Measurements from ENCODE around the gene MUC13.

Gene MUC13

DNA sequence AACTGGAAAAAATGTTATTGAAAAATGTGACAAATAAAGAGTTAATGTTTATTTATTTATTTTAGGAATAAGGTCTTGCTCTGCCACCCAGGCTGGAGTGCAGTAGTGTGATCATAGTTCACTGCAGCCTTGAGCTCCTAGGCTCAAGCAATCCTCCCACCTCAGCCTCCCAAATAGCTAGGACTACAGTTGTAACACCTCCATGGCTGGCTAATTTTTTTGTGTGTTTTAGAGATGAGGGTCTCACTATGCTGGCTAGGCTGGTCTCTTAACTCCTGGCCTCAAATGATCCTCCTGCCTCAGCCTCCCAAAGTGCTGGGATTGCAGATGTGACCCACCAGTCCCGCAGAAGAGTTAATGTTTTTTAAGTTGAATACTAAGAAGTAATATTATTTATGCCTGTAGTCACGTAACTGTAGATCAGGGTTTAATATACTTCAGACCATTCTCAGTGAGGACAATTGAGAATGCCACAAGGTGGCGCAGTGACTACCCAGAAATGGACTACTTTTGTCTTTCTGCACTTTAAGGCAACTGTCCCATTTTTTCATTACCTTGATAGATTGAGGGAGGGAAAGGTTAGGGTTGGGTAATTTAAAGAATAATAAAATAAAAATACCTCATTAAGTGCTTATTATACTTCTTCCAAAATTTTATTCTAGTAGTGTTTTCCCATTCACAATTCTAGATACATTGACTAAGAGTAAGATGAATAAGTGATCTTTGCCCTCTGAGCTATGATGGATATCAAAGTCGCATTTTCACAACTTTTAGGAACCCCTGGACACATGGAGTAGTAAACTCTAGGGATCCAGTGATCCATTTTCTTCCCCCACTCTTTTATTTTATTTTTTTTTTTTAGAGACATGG is 6.0 kb downstream of the MUC13 start:
- H3K27me3 ChIP-seq (ENCODE audit: insufficient read depth, low read depth) = peaks cover 55% of the 10 kb centered on the region
- H3K79me2 ChIP-seq (ENCODE audit: insufficient read depth, low read depth) = no peaks in the 10 kb centered on the region
- no peak overlapping the region for H3K4me3 ChIP-seq (IDR thresholded peaks at IDR 0.05; ENCODE audit: insufficient read depth, low read depth, low read length)
- peak overlapping the region; percentile 27 for H3K4me2 ChIP-seq
- H3K9ac ChIP-seq = no peak overlapping the region
- H3K27ac ChIP-seq = no peak overlapping the region
- H3K36me3 ChIP-seq (ENCODE audit: insufficient read depth) = no peaks in the 10 kb centered on the region
- H4K20me1 ChIP-seq (ENCODE audit: insufficient read depth) = no peaks in the 10 kb centered on the region
- no peak overlapping the region for H2AFZ ChIP-seq (ENCODE audit: low read depth)
- TF ChIP-seq, protein P1, sequence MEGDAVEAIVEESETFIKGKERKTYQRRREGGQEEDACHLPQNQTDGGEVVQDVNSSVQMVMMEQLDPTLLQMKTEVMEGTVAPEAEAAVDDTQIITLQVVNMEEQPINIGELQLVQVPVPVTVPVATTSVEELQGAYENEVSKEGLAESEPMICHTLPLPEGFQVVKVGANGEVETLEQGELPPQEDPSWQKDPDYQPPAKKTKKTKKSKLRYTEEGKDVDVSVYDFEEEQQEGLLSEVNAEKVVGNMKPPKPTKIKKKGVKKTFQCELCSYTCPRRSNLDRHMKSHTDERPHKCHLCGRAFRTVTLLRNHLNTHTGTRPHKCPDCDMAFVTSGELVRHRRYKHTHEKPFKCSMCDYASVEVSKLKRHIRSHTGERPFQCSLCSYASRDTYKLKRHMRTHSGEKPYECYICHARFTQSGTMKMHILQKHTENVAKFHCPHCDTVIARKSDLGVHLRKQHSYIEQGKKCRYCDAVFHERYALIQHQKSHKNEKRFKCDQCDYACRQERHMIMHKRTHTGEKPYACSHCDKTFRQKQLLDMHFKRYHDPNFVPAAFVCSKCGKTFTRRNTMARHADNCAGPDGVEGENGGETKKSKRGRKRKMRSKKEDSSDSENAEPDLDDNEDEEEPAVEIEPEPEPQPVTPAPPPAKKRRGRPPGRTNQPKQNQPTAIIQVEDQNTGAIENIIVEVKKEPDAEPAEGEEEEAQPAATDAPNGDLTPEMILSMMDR (conservative IDR thresholded peaks at IDR 0.05; ENCODE audit: low read depth, low read length) = peak; percentile 87
- H3K4me1 ChIP-seq (ENCODE audit: low read depth, poor library complexity, severe bottlenecking) = peaks cover 24% of the 10 kb centered on the region

DNA sequence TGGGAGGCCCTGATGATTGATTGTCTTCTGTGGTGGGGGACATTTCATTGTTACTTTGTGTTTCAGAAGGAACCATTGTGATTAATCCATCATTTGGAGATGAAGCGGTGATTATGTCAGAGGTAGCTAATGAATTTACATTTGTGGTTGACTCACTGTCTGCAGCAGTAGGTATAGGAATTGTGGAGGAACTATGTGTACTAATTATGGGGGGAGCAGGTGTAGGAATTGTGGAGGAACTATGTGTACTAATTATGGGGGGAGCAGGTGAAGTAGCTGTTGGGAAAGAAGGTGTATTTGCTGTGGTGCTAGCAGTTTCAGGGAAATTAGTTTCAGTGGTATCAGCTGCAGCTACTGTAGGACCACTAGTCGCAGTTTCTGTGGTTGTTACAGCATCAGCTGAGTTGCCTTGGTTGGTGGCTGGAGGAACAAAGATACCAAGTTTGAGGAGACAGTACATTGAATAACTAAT is 6.9 kb downstream of the MUC13 start:
- Histone ChIP-seq H3K4me3 (IDR thresholded peaks at IDR 0.05; ENCODE audit: insufficient read depth, low read depth, low read length) (no peak overlapping the region), H3K4me2 (peak overlapping the region; percentile 27; the same call in 1 of the 2 replicates), H3K79me2 (ENCODE audit: insufficient read depth, low read depth) (no peaks in the 10 kb centered on the region)

DNA sequence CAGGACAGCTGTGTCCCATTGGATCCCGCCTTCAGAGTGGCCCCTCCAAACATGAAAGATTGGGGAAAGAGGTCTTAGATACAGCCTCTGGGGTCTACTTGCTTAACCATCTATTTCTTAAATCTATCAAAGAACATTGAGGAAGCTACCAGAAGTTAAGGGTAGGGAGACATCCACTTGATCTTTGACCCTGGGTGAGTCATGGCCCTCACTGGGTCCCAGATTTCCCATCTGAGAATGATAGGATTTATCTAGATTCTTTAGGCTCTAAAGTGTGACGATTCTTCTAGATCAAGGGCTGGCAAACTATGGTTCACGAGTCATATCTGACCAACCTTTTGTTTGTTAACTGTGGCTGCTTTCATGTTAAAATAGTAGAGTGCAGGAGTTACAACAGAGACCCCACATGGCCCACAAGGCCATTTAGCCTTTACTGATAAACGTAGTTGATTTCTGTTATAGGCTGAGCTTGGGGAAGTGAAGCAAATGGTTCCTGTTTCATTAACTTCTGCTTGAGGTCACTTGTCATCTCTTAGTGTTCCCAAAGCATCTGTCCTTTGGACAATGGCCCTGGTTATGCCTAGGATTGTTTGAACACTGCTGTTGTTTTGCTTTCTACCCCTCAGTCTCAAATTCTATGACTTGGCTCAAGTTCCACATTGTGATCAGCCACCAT is 8.0 kb downstream of the MUC13 start:
- TF ChIP-seq, protein P1 (conservative IDR thresholded peaks at IDR 0.05; ENCODE audit: low read depth, low read length) = no peak
- Histone ChIP-seq H4K20me1 (ENCODE audit: insufficient read depth) (no peaks in the 10 kb centered on the region), H3K9ac (no peak overlapping the region), H3K27ac (no peak overlapping the region), H3K4me3 (IDR thresholded peaks at IDR 0.05; ENCODE audit: insufficient read depth, low read depth, low read length) (no peak overlapping the region), H3K4me2 (no peak overlapping the region), H3K36me3 (ENCODE audit: insufficient read depth) (no peaks in the 10 kb centered on the region), H2AFZ (ENCODE audit: low read depth) (no peak overlapping the region), H3K79me2 (ENCODE audit: insufficient read depth, low read depth) (no peaks in the 10 kb centered on the region), H3K27me3 (ENCODE audit: insufficient read depth, low read depth) (peaks cover 62% of the 10 kb centered on the region), H3K4me1 (ENCODE audit: low read depth, poor library complexity, severe bottlenecking) (peaks cover 24% of the 10 kb centered on the region)

More for the DNA sequence above, 6.9 kb downstream of the MUC13 start:
- Histone ChIP-seq H3K27ac (no peak overlapping the region), H4K20me1 (ENCODE audit: insufficient read depth) (no peaks in the 10 kb centered on the region), H2AFZ (ENCODE audit: low read depth) (no peak overlapping the region), H3K4me1 (ENCODE audit: low read depth, poor library complexity, severe bottlenecking) (peaks cover 24% of the 10 kb centered on the region), H3K9ac (no peak overlapping the region), H3K27me3 (ENCODE audit: insufficient read depth, low read depth) (peaks cover 62% of the 10 kb centered on the region), H3K36me3 (ENCODE audit: insufficient read depth) (no peaks in the 10 kb centered on the region)
- TF ChIP-seq, protein P1 (conservative IDR thresholded peaks at IDR 0.05; ENCODE audit: low read depth, low read length) = no peak

DNA sequence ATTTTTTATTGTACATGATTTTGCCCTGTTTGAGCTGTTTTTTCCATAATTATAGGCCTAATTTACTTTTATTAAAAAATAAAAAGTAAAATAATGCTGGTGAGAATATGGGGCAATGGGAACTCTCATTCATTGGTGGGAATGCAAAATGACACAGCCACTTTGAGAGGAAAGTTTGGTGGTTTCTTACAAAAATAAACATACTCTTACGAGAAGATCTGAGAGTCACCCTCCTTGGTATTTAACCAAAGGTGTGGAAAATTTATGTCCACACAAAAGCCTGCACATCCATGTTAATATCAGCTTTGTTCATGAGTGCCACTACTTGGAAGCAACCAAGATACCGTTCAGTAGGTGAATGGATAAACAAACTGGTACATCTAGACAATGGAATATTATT is 9.8 kb downstream of the MUC13 start:
- no peaks in the 10 kb centered on the region for H3K79me2 ChIP-seq (ENCODE audit: insufficient read depth, low read depth)
- no peaks in the 10 kb centered on the region for H4K20me1 ChIP-seq (ENCODE audit: insufficient read depth)
- no peak overlapping the region for H3K4me3 ChIP-seq (IDR thresholded peaks at IDR 0.05; ENCODE audit: insufficient read depth, low read depth, low read length)
- no peak overlapping the region for H3K27ac ChIP-seq
- H3K27me3 ChIP-seq (ENCODE audit: insufficient read depth, low read depth) = peaks cover 57% of the 10 kb centered on the region
- TF ChIP-seq, protein P1 (conservative IDR thresholded peaks at IDR 0.05; ENCODE audit: low read depth, low read length) = no peak
- H3K9ac ChIP-seq = no peak overlapping the region
- H2AFZ ChIP-seq (ENCODE audit: low read depth) = no peak overlapping the region
- H3K4me1 ChIP-seq (ENCODE audit: low read depth, poor library complexity, severe bottlenecking) = peaks cover 24% of the 10 kb centered on the region
- H3K36me3 ChIP-seq (ENCODE audit: insufficient read depth) = no peaks in the 10 kb centered on the region
- no peak overlapping the region for H3K4me2 ChIP-seq

Measured in KMS-11 (cell line).